ENCODE measurements around the gene PMPCA. TPM values are rescaled to one million over a fixed set of nuclear protein-coding genes. Genes with fewer than 3 reads are reported as not detected.

PMPCA gene
- total and polyA plus RNA-seq, 11 donors: 61.5 to 81.8 (median 73.6) TPM

- Histone ChIP-seq H3K36me3 (peaks cover 0 to 94% (median 79%) of the 10 kb centered on the region in 9 donors), H3K9me3 (no peaks in the 10 kb centered on the region), H3K4me1 (peaks cover 0 to 8% (median 0%) of the 10 kb centered on the region in 12 donors), H3K27me3 (no peaks in the 10 kb centered on the region), H3K27ac (no peak overlapping the region), H3K4me3 (no peak overlapping the region)
- WGBS, 4 donors: 90 to 93% (median 92%) methylated on average over 13 of the region's 13 CpGs
- DNase-seq (no peak), ATAC-seq (no peak)
- TF ChIP-seq, protein P1, sequence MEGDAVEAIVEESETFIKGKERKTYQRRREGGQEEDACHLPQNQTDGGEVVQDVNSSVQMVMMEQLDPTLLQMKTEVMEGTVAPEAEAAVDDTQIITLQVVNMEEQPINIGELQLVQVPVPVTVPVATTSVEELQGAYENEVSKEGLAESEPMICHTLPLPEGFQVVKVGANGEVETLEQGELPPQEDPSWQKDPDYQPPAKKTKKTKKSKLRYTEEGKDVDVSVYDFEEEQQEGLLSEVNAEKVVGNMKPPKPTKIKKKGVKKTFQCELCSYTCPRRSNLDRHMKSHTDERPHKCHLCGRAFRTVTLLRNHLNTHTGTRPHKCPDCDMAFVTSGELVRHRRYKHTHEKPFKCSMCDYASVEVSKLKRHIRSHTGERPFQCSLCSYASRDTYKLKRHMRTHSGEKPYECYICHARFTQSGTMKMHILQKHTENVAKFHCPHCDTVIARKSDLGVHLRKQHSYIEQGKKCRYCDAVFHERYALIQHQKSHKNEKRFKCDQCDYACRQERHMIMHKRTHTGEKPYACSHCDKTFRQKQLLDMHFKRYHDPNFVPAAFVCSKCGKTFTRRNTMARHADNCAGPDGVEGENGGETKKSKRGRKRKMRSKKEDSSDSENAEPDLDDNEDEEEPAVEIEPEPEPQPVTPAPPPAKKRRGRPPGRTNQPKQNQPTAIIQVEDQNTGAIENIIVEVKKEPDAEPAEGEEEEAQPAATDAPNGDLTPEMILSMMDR (IDR thresholded peaks at IDR 0.05): no peak
- no peak for TF ChIP-seq POLR2A (IDR thresholded peaks at IDR 0.05)
- intact Hi-C loops (cut with DNase I): no loop called here
Observed at GRCh38 chr9:136386018-136386417, 24.4 kb upstream of the PMPCA start.

- no peaks in the 10 kb centered on the region for H3K4me1 ChIP-seq
- H3K27me3 ChIP-seq: no peaks in the 10 kb centered on the region
- WGBS, 4 donors: 93 to 97% (median 96%) methylated on average over 19 of the region's 19 CpGs
- no peak overlapping the region for H3K4me3 ChIP-seq
- peaks cover 0 to 95% (median 84%) of the 10 kb centered on the region in 9 donors for H3K36me3 ChIP-seq
- no peak overlapping the region for H3K27ac ChIP-seq
- H3K9me3 ChIP-seq: no peaks in the 10 kb centered on the region
- intact Hi-C loops (cut with DNase I): no loop called here
- TF ChIP-seq, protein P1 (IDR thresholded peaks at IDR 0.05): no peak
- TF ChIP-seq POLR2A (IDR thresholded peaks at IDR 0.05): no peak
- no peak for ATAC-seq
- no peak for DNase-seq
Observed at GRCh38 chr9:136387217-136387616, 23.2 kb upstream of the PMPCA start.

- DNase-seq (no peak), ATAC-seq (no peak)
- H3K27ac ChIP-seq: no peak overlapping the region
- H3K27me3 ChIP-seq: no peaks in the 10 kb centered on the region
- no peaks in the 10 kb centered on the region for H3K9me3 ChIP-seq
- peaks cover 0 to 95% (median 86%) of the 10 kb centered on the region in 9 donors for H3K36me3 ChIP-seq
- TF ChIP-seq, protein P1 (IDR thresholded peaks at IDR 0.05): no peak
- no peak for TF ChIP-seq POLR2A (IDR thresholded peaks at IDR 0.05)
- no peaks in the 10 kb centered on the region for H3K4me1 ChIP-seq
- H3K4me3 ChIP-seq: no peak overlapping the region
- intact Hi-C loops (cut with DNase I): no loop called here
- 85 to 89% (median 87%) methylated on average over 14 of the region's 14 CpGs for WGBS, 4 donors
Observed at GRCh38 chr9:136389396-136389795, 21.1 kb upstream of the PMPCA start.

GRCh38 chr9:136391737-136392537 lies 18.5 kb upstream of the PMPCA start:
- no peak for DNase-seq
- peaks cover 0 to 98% (median 92%) of the 10 kb centered on the region in 9 donors for H3K36me3 ChIP-seq
- H3K27ac ChIP-seq: no peak overlapping the region
- ATAC-seq: no peak
- intact Hi-C loops (cut with DNase I): no loop called here
- no peak for TF ChIP-seq POLR2A (IDR thresholded peaks at IDR 0.05)
- TF ChIP-seq, protein P1 (IDR thresholded peaks at IDR 0.05): no peak
- no peak overlapping the region for H3K4me3 ChIP-seq
- H3K4me1 ChIP-seq: no peaks in the 10 kb centered on the region
- H3K27me3 ChIP-seq: no peaks in the 10 kb centered on the region
- WGBS, 4 donors: 88 to 94% (median 92%) methylated on average over 20 to 28 of the region's 28 CpGs
- H3K9me3 ChIP-seq: no peaks in the 10 kb centered on the region
